ENCODE data around the gene ULBP3. TPM values are rescaled to one million over a fixed set of nuclear protein-coding genes. Genes with fewer than 3 reads are reported as not detected.
A peak's percentile ranks its signal among the peaks of the same experiment; 100 is the strongest.
"Not testable (repeated sequence)": the region's sequence is repeated elsewhere in the genome, so short reads cannot be mapped to it uniquely, and the experiment has no call there.

ULBP3 gene
- total RNA-seq, 1 experiment from 2014 or later: 18.4 TPM

DNA sequence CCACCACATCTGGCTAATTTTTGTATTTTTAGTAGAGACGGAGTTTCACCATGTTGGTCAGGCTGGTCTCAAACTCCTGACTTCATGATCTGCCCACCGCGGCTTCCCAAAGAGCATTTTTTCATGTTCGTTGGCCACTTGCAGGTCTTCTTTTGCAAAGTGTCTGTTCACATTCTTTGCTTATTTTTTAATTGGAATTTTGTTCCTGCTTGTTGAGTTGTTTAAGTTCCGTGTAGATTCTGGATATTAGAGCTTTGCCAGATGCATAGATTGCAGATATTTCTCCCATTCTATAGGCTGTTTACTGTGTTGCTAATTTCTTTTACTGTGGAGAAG lies 51.8 kb downstream of the ULBP3 start:
- CTCF ChIA-PET: interaction anchor here (0.8 to 1.5 kb wide), 14 partner anchors 9 to 797 kb away, joined by 3 to 12 read pairs (median 3); partner anchors contain the start of genes GINM1, RAET1L and ULBP3
- H3K9ac ChIP-seq (ENCODE audit: low read length); H3K9me3 ChIP-seq (ENCODE audit: control insufficient read depth in 1 of 2, insufficient read depth in 1 of 2, low read depth in 1 of 2, low read length in 2 of 2); H3K4me3 ChIP-seq (replicated peaks in 1 of 2; ENCODE audit: low read depth in 1 of 2, low read length in 2 of 2); H4K20me1 ChIP-seq (ENCODE audit: insufficient read depth); DNase-seq (ENCODE audit: low read depth, low spot score); H3K9me2 ChIP-seq (ENCODE audit: insufficient read depth); H2AFZ ChIP-seq (ENCODE audit: low read depth, low read length, poor library complexity, severe bottlenecking); BruUV-seq (replicated peaks); H3K27me3 ChIP-seq (ENCODE audit: insufficient read depth, low read length); POLR2A ChIA-PET; ATAC-seq; H3K36me3 ChIP-seq (ENCODE audit: control insufficient read depth in 1 of 2, insufficient read depth in 2 of 2, low read length in 2 of 2); H3K27ac ChIP-seq (ENCODE audit: low read depth, low read length); H3K4me1 ChIP-seq (ENCODE audit: control insufficient read depth in 1 of 2, insufficient read depth in 2 of 2, low read length in 2 of 2); H3K79me2 ChIP-seq (ENCODE audit: insufficient read depth, low read length): not testable (repeated sequence)
- intact Hi-C loops (cut with micrococcal nuclease): loop anchor here (2.0 to 5.0 kb wide), 3 partner anchors 82 to 295 kb away; no protein-coding TSS in a partner anchor
- H3K4me2 ChIP-seq (ENCODE audit: low read length): peak overlapping the region; percentile 24; the same call in 1 of the 2 replicates
- RAD21 ChIA-PET (ENCODE audit: low non-redundant PET in 1 of 2, low total read pairs in 2 of 2, uncharacterized antibody in 2 of 2, unreplicated experiment in 2 of 2): interaction anchor here in 1 of 2 experiments (1.0 kb wide), 1 partner anchor 83 kb away, joined by 5 read pairs; no protein-coding TSS in a partner anchor
- peak in 1 of 3 experiments; percentile 6; a peak in 1 of 6 replicates for TF ChIP-seq CTCF (IDR thresholded peaks at IDR 0.05 in 2 of 3, conservative IDR thresholded peaks at IDR 0.05 in 1 of 3; ENCODE audit: borderline replicate concordance in 1 of 3, insufficient read depth in 1 of 3, low read depth in 2 of 3, low read length in 2 of 3)

GRCh38 chr6:150016324-150017185 lies 52.4 kb downstream of the ULBP3 start:
- intact Hi-C loops (cut with micrococcal nuclease): loop anchor here (2.0 to 5.0 kb wide), 3 partner anchors 82 to 294 kb away; no protein-coding TSS in a partner anchor

More at GRCh38 chr6:150016324-150017185, 52.4 kb downstream of the ULBP3 start:
- H3K9ac ChIP-seq (ENCODE audit: low read length): no peak overlapping the region
- BruUV-seq (replicated peaks): no TSS peak
- H3K9me3 ChIP-seq (ENCODE audit: control insufficient read depth in 1 of 2, insufficient read depth in 1 of 2, low read depth in 1 of 2, low read length in 2 of 2): no peaks in the 10 kb centered on the region
- TF ChIP-seq EGR1 (IDR thresholded peaks at IDR 0.05; ENCODE audit: low read depth) (no peak), ZFX (IDR thresholded peaks at IDR 0.05) (no peak), CEBPB (IDR thresholded peaks at IDR 0.05; ENCODE audit: low read depth) (no peak), CTCF (IDR thresholded peaks at IDR 0.05 in 2 of 3, conservative IDR thresholded peaks at IDR 0.05 in 1 of 3; ENCODE audit: borderline replicate concordance in 1 of 3, insufficient read depth in 1 of 3, low read depth in 2 of 3, low read length in 2 of 3) (peak; percentile 36 to 81 (median 67)), YY1 (IDR thresholded peaks at IDR 0.05; ENCODE audit: extremely low read depth, insufficient replicate concordance, low read depth, low read length) (no peak), RAD21 (IDR thresholded peaks at IDR 0.05; ENCODE audit: low read depth) (peak; percentile 87), JUND (IDR thresholded peaks at IDR 0.05) (no peak), SIN3A (IDR thresholded peaks at IDR 0.05; ENCODE audit: low read depth) (no peak)
- TF ChIP-seq, protein P1, sequence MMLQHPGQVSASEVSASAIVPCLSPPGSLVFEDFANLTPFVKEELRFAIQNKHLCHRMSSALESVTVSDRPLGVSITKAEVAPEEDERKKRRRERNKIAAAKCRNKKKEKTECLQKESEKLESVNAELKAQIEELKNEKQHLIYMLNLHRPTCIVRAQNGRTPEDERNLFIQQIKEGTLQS (IDR thresholded peaks at IDR 0.05): no peak
- H3K36me3 ChIP-seq (ENCODE audit: control insufficient read depth in 1 of 2, insufficient read depth in 2 of 2, low read length in 2 of 2): no peaks in the 10 kb centered on the region
- no peaks in the 10 kb centered on the region for H4K20me1 ChIP-seq (ENCODE audit: insufficient read depth)
- 0 out of 4 replicates have a peak, but pooled peaks cover 0 to 7% of the 10 kb centered on the region in 2 experiments for H3K4me1 ChIP-seq (ENCODE audit: control insufficient read depth in 1 of 2, insufficient read depth in 2 of 2, low read length in 2 of 2)
- H3K9me2 ChIP-seq (ENCODE audit: insufficient read depth): no peaks in the 10 kb centered on the region
- DNase-seq (ENCODE audit: low read depth, low spot score): peak; percentile 65
- peak overlapping the region; percentile 24; the same call in 1 of the 2 replicates for H3K4me2 ChIP-seq (ENCODE audit: low read length)
- ChIA-PET POLR2A (no interaction called here), RAD21 (ENCODE audit: low non-redundant PET in 1 of 2, low total read pairs in 2 of 2, uncharacterized antibody in 2 of 2, unreplicated experiment in 2 of 2) (interaction anchor here (0.6 to 1.0 kb wide), 2 partner anchors 82 to 293 kb away, joined by 3 to 5 read pairs; no protein-coding TSS in a partner anchor), CTCF (interaction anchor here (0.6 to 1.5 kb wide), 15 partner anchors 8 to 798 kb away, joined by 3 to 12 read pairs (median 3); partner anchors contain the start of genes GINM1, RAET1L and ULBP3)
- no peak overlapping the region for H2AFZ ChIP-seq (ENCODE audit: low read depth, low read length, poor library complexity, severe bottlenecking)
- no peaks in the 10 kb centered on the region for H3K79me2 ChIP-seq (ENCODE audit: insufficient read depth, low read length)
- no peaks in the 10 kb centered on the region for H3K27me3 ChIP-seq (ENCODE audit: insufficient read depth, low read length)
- no peak overlapping the region for H3K27ac ChIP-seq (ENCODE audit: low read depth, low read length)
- no peak overlapping the region for H3K4me3 ChIP-seq (replicated peaks in 1 of 2; ENCODE audit: low read depth in 1 of 2, low read length in 2 of 2)
- peak; percentile 93 for ATAC-seq

Data from HCT116 (cell line).